Chondrocyte (in vitro differentiated cells): Measurements from ENCODE around the gene PEDS1. TPM values are rescaled to one million over a fixed set of nuclear protein-coding genes. Genes with fewer than 3 reads are reported as not detected.
"Not testable (repeated sequence)": the region's sequence is repeated elsewhere in the genome, so short reads cannot be mapped to it uniquely, and the experiment has no call there.

Experiments
- DNase-seq: peaks from one replicate; pipeline ENCODE4 v3.0.0; 2021; ENCODE audit warnings: mixed read lengths, low spot score
- H3K27ac Mint-ChIP-seq: one replicate; pipeline ENCODE4 v1.8.0; 2021; ENCODE audit warnings: mild to moderate bottlenecking, moderate library complexity, mixed read lengths; ENCODE audit not compliant: unreplicated experiment
- H3K27me3 Mint-ChIP-seq: 2 replicates; pipeline ENCODE4 v1.8.0; 2021; ENCODE audit warnings: low read depth, mixed read lengths
- H3K36me3 Mint-ChIP-seq: 2 replicates; pipeline ENCODE4 v1.8.0; 2021; ENCODE audit warnings: low read depth, mixed read lengths
- H3K4me1 Mint-ChIP-seq: 2 replicates; pipeline ENCODE4 v1.8.0; 2021; ENCODE audit warnings: low read depth, mild to moderate bottlenecking, mixed read lengths
- H3K4me3 Mint-ChIP-seq: one replicate; pipeline ENCODE4 v1.8.0; 2021; ENCODE audit warnings: mild to moderate bottlenecking, moderate library complexity, mixed read lengths; ENCODE audit not compliant: unreplicated experiment
- H3K9me3 Mint-ChIP-seq: 2 replicates; pipeline ENCODE4 v1.8.0; 2021; ENCODE audit warnings: low read depth, mixed read lengths
- CTCF ChIP-seq: fragments of 200-600 bp; sonication (generic); IDR thresholded peaks from 2 replicates; pipeline ENCODE4 v1.5.0; 2021; ENCODE audit warnings: antibody characterized with exemption, mild to moderate bottlenecking, moderate library complexity
- total RNA-seq: library from RNA; stranded (reverse); gene quantifications from 3 replicates; pipeline ENCODE4 v1.2.1, GENCODE V29; 2021

PEDS1 gene
- total RNA-seq, 1 donor from 2014 or later: 42.3 TPM

DNA sequence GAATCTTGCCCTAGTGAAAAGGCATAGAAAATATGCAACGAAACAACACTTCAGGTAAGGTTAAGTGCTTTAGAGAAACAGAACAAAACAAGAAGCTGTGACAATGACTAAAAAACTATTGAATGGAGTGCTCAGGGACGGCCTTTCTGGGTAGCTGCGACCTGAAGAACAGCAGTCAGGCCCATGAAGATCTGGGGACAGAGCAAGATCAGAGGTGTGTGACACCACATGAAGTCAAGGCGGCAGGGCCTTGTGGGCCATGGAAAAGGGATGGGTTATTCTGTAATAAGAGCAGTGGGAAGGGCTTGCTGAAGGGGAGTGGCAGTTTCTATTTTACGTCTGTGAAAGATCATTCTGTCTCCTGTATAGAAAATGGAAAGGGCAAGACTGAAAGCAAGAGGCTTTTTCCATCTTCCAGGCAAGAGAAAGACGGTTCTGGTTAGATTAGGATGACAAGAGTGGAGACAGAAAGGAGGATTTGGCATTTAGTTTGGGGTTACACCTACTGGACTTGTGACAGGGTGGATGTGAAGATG lies 45.7 kb downstream of the PEDS1 start:
- Mint-ChIP-seq H3K4me3 (no peak overlapping the region), H3K27ac (peak overlapping the region; percentile 74), H3K4me1 (peaks cover 85% of the 10 kb centered on the region)

GRCh38 chr20:50107086-50107660 lies 46.4 kb downstream of the PEDS1 start:
- no peak overlapping the region for H3K4me3 Mint-ChIP-seq
- no peaks in the 10 kb centered on the region for H3K9me3 Mint-ChIP-seq
- H3K27me3 Mint-ChIP-seq: no peaks in the 10 kb centered on the region
- no peak for TF ChIP-seq CTCF
- no peak for DNase-seq
- H3K36me3 Mint-ChIP-seq: no peaks in the 10 kb centered on the region
- H3K27ac Mint-ChIP-seq: peak overlapping the region; percentile 80
- peaks cover 85% of the 10 kb centered on the region for H3K4me1 Mint-ChIP-seq

More for the DNA sequence above, 45.7 kb downstream of the PEDS1 start:
- TF ChIP-seq CTCF: no peak
- Mint-ChIP-seq H3K27me3 (no peaks in the 10 kb centered on the region), H3K36me3 (no peaks in the 10 kb centered on the region), H3K9me3 (no peaks in the 10 kb centered on the region)
- no peak for DNase-seq

- not testable (repeated sequence) for H3K36me3 Mint-ChIP-seq, DNase-seq, H3K27me3 Mint-ChIP-seq, H3K9me3 Mint-ChIP-seq, H3K4me3 Mint-ChIP-seq
- Mint-ChIP-seq H3K4me1 (peaks cover 82% of the 10 kb centered on the region), H3K27ac (peak overlapping the region; percentile 80)
Observed at GRCh38 chr20:50106669-50107068, 46.9 kb downstream of the PEDS1 start.

Other genes starting within 250 kb of the PEDS1 start
- 5.6 to 6.5 TPM (median 5.9 TPM) in 3 replicates for gene SPATA2, start 238.2 kb downstream of the PEDS1 start, total RNA-seq
- 45.4 to 49.5 TPM (median 46.2 TPM) in 3 replicates for gene RNF114, start 217.3 kb downstream of the PEDS1 start, total RNA-seq
- gene SNAI1, start 170.7 kb downstream of the PEDS1 start, total RNA-seq: 4.9 to 15.1 TPM (median 6.1 TPM) in 3 replicates
- gene UBE2V1, start 40.6 kb downstream of the PEDS1 start, total RNA-seq: 79.8 to 100 TPM (median 82.0 TPM) in 3 replicates
- 20.4 to 81.4 TPM (median 78.7 TPM) in 3 replicates for gene CEBPB, start 37.1 kb upstream of the PEDS1 start, total RNA-seq